HepG2 (cell line): ENCODE measurements around the gene RHBDF2. TPM values are rescaled to one million over a fixed set of nuclear protein-coding genes. Genes with fewer than 3 reads are reported as not detected.

Experiments used
- BCL3 ChIP-seq: sonication (generic); formaldehyde crosslinking; IDR thresholded peaks from 2 replicates; pipeline ENCODE4 v1.5.1; 2020; ENCODE audit warnings: mild to moderate bottlenecking, missing genetic modification reagents, moderate library complexity
- HMG20A ChIP-seq: IDR thresholded peaks from 2 replicates; pipeline ENCODE4 v1.6.1; 2016; ENCODE audit warnings: borderline replicate concordance
- KDM3A ChIP-seq: IDR thresholded peaks from 2 replicates; pipeline ENCODE4 v1.6.1; 2018; ENCODE audit warnings: low read depth, missing compliant biosample characterization
- MZF1 ChIP-seq: sonication (generic); formaldehyde crosslinking; IDR thresholded peaks from 2 replicates; pipeline ENCODE4 v1.8.1; 2023; ENCODE audit warnings: mild to moderate bottlenecking, missing genetic modification reagents, borderline replicate concordance
- NPAS2 ChIP-seq: sonication (generic); formaldehyde crosslinking; IDR thresholded peaks from 2 replicates; pipeline ENCODE4 v1.8.0; 2022; ENCODE audit warnings: mild to moderate bottlenecking, missing genetic modification reagents, borderline replicate concordance
- POLR2G ChIP-seq: fragments of 200-400 bp; formaldehyde crosslinking; IDR thresholded peaks from 2 replicates; pipeline ENCODE4 v1.6.1; 2018; ENCODE audit warnings: mild to moderate bottlenecking, low read depth, low read length, moderate library complexity
- RFXANK ChIP-seq: IDR thresholded peaks from 2 replicates; pipeline ENCODE4 v1.6.1; 2016
- RXRB ChIP-seq: IDR thresholded peaks from 2 replicates; pipeline ENCODE4 v1.6.1; 2016; ENCODE audit warnings: borderline replicate concordance, missing genetic modification reagents, missing compliant biosample characterization
- ZBTB26 ChIP-seq: IDR thresholded peaks from 2 replicates; pipeline ENCODE4 v1.6.1; 2016; ENCODE audit warnings: missing compliant biosample characterization, missing genetic modification reagents, borderline replicate concordance
- ZFP82 ChIP-seq: sonication (generic); formaldehyde crosslinking; IDR thresholded peaks from 2 replicates; pipeline ENCODE4 v1.5.1; 2020; ENCODE audit warnings: mild to moderate bottlenecking, missing genetic modification reagents, borderline replicate concordance
- ZNF10 ChIP-seq: sonication (generic); formaldehyde crosslinking; IDR thresholded peaks from 2 replicates; pipeline ENCODE4 v1.4.0; 2020; ENCODE audit warnings: mild to moderate bottlenecking, low read depth, missing genetic modification reagents, borderline replicate concordance
- ZNF225 ChIP-seq: sonication (generic); formaldehyde crosslinking; IDR thresholded peaks from 2 replicates; pipeline ENCODE4 v1.4.0; 2020; ENCODE audit warnings: mild to moderate bottlenecking, missing genetic modification reagents
- ZNF333 ChIP-seq: sonication (generic); formaldehyde crosslinking; IDR thresholded peaks from 2 replicates; pipeline ENCODE4 v1.4.0; 2020; ENCODE audit warnings: mild to moderate bottlenecking, missing genetic modification reagents, borderline replicate concordance
- ZNF441 ChIP-seq: sonication (generic); formaldehyde crosslinking; IDR thresholded peaks from 2 replicates; pipeline ENCODE4 v1.7.0; 2021; ENCODE audit warnings: missing genetic modification reagents, borderline replicate concordance
- ZNF446 ChIP-seq: sonication (generic); formaldehyde crosslinking; IDR thresholded peaks from 2 replicates; pipeline ENCODE4 v1.5.0; 2020; ENCODE audit warnings: mild to moderate bottlenecking, missing genetic modification reagents
- ZNF512 ChIP-seq: sonication (generic); formaldehyde crosslinking; IDR thresholded peaks from 2 replicates; pipeline ENCODE4 v1.4.0; 2020; ENCODE audit warnings: mild to moderate bottlenecking, missing genetic modification reagents
- ZNF589 ChIP-seq: sonication (generic); formaldehyde crosslinking; conservative IDR thresholded peaks from 2 replicates; pipeline ENCODE4 v1.8.0; 2022; ENCODE audit warnings: mild to moderate bottlenecking, moderate library complexity, missing genetic modification reagents
- ZNF878 ChIP-seq: sonication (generic); formaldehyde crosslinking; IDR thresholded peaks from 2 replicates; pipeline ENCODE4 v1.8.1; 2023; ENCODE audit warnings: mild to moderate bottlenecking, missing genetic modification reagents, moderate library complexity
- polyA plus RNA-seq, 8 experiments: library from polyadenylated mRNA; depleted of rRNA in 3 of 8; stranded (reverse) in 7 of 8; unstranded in 1 of 8; fragments of >200 nt; fragmentation: Illumina TruSeq in 4 of 8; extraction: Trizol in 4 of 8; gene quantifications; 2 replicates each; pipeline versions ENCODE4 v1.2.1 to v1.2.3, GENCODE V29; 2011 to 2016; ENCODE audit warnings: low read depth in 4 of 8, missing spikeins in 1 of 8, mixed read lengths in 1 of 8; ENCODE audit not compliant: insufficient read depth in 1 of 8
- total RNA-seq, 5 experiments: library from RNA; depleted of rRNA; stranded (reverse); fragments of >200 nt; fragmentation: Illumina TruSeq; extraction: Trizol; gene quantifications; 2 replicates each; pipeline ENCODE4 v1.2.3, GENCODE V29; 2016; ENCODE audit warnings: low read depth in 1 of 5
- TF ChIP-seq, protein P1 (sequence below): sonication (generic); formaldehyde crosslinking; IDR thresholded peaks from 2 replicates; pipeline ENCODE4 v1.4.0; 2020; ENCODE audit warnings: missing genetic modification reagents, mild to moderate bottlenecking, borderline replicate concordance
- TF ChIP-seq, protein P2 (sequence below): sonication (generic); formaldehyde crosslinking; IDR thresholded peaks from 2 replicates; pipeline ENCODE4 v1.9.0; 2021; ENCODE audit warnings: missing genetic modification reagents, borderline replicate concordance

RHBDF2 gene
- total and polyA plus RNA-seq, 2 of the 13 experiments (the other 11 are each of a cell fraction or from before 2014, with no cell fraction given) = 7.8 to 24.2 TPM

DNA sequence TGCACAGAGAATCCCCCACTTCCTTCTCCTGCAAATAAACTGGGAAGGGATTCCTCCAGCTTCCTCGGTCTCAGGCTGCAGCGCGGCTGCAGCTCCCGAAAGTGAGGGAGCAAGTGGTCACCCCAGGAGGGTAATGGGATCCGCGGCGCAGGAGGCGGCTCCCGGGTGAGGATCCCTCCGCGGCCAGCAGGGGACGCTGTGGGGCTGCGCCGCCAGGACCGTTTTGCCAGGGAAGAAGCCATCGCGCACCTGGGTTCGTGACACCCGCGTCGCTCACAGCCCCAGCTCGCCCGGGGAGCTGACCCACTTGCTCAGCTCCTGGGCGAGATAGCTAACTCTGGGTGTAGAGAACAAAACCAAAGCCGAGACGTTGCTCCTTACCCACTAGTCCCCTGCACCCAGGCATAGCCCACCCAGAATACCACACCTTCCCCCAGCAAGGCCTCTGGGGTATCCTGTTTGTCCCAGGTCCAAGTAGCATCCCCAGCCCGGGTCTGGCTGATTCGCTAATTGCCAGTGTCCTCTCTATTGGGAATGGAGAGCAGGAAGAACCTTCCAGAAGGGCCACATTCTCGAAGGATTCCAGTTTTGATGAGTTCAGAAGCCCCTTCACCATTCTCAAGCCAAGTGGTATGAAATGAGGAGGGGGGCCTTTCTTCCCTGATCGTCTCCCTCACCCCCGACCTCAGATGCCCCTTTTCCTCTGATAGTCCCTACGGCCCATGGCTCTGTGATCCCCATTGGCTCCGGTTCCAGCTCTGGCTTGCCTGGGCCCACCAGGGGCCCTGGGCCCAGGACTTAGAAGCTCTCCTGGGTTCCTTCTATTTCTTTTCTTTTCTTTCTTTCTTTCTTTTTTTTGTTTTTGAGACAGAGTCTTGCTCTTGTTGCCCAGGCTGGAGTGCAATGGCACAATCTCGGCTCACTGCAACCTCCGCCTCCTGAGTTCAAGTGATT lies 22.1 kb upstream of the RHBDF2 start (continued):
- TF ChIP-seq KDM3A (CRISPR knock-in tag) (peak; percentile 97), ZNF446 (CRISPR knock-in tag) (no peak), ZNF512 (CRISPR knock-in tag) (no peak), MZF1 (no peak), ZNF441 (CRISPR knock-in tag) (no peak), RXRB (CRISPR knock-in tag) (peak; percentile 59; the same call in 1 of the 2 replicates), ZNF878 (CRISPR knock-in tag) (no peak), RFXANK (0 out of 2 replicates have a peak, but pooled peaks have one; percentile 67), BCL3 (CRISPR knock-in tag) (peak; percentile 67; the same call in 1 of the 2 replicates), ZNF225 (peak; percentile 92), ZBTB26 (CRISPR knock-in tag) (peak; percentile 83; the same call in 1 of the 2 replicates), ZNF589 (CRISPR knock-in tag) (no peak), ZNF10 (CRISPR knock-in tag) (no peak), ZFP82 (CRISPR knock-in tag) (no peak), HMG20A (CRISPR knock-in tag) (peak; percentile 40; the same call in 1 of the 2 replicates), POLR2G (no peak), ZNF333 (CRISPR knock-in tag) (no peak), NPAS2 (CRISPR knock-in tag) (no peak)
- TF ChIP-seq, protein P1, sequence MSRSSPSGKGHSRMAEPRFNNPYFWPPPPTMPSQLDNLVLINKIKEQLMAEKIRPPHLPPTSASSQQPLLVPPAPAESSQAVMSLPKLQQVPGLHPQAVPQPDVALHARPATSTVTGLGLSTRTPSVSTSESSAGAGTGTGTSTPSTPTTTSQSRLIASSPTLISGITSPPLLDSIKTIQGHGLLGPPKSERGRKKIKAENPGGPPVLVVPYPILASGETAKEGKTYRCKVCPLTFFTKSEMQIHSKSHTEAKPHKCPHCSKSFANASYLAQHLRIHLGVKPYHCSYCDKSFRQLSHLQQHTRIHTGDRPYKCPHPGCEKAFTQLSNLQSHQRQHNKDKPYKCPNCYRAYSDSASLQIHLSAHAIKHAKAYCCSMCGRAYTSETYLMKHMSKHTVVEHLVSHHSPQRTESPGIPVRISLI (CRISPR knock-in tag) = no peak; the same call in 1 of the 2 replicates
- TF ChIP-seq, protein P2, sequence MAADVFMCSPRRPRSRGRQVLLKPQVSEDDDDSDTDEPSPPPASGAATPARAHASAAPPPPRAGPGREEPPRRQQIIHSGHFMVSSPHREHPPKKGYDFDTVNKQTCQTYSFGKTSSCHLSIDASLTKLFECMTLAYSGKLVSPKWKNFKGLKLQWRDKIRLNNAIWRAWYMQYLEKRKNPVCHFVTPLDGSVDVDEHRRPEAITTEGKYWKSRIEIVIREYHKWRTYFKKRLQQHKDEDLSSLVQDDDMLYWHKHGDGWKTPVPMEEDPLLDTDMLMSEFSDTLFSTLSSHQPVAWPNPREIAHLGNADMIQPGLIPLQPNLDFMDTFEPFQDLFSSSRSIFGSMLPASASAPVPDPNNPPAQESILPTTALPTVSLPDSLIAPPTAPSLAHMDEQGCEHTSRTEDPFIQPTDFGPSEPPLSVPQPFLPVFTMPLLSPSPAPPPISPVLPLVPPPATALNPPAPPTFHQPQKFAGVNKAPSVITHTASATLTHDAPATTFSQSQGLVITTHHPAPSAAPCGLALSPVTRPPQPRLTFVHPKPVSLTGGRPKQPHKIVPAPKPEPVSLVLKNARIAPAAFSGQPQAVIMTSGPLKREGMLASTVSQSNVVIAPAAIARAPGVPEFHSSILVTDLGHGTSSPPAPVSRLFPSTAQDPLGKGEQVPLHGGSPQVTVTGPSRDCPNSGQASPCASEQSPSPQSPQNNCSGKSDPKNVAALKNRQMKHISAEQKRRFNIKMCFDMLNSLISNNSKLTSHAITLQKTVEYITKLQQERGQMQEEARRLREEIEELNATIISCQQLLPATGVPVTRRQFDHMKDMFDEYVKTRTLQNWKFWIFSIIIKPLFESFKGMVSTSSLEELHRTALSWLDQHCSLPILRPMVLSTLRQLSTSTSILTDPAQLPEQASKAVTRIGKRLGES (CRISPR knock-in tag) = no peak
